PC-9 (cell line): ENCODE measurements around the gene RNF17. TPM values are rescaled to one million over a fixed set of nuclear protein-coding genes. Genes with fewer than 3 reads are reported as not detected.

Source experiments
- BruUV-seq: library from RNA; stranded (reverse); fragments of 400-500 nt; replicated peaks from 2 replicates; lab custom pipeline; 2021; lab: Mats Ljungman, UMichigan
- CTCF ChIA-PET: fragments of 300-600 bp; sonication (Branson Sonifier 250); formaldehyde crosslinking; loops from one replicate; lab custom pipeline; 2022; ENCODE audit warnings: antibody characterized with exemption; lab: Charles Lee
- POLR2A ChIA-PET: fragments of 300-600 bp; sonication (Branson Sonifier 250); formaldehyde crosslinking; loops from one replicate; lab custom pipeline; 2022; ENCODE audit warnings: antibody characterized with exemption; ENCODE audit not compliant: unreplicated experiment; lab: Charles Lee
- DNase-seq, 2 experiments: peaks; one replicate each; pipeline versions ENCODE4 v3.0.0 to v3.0.0-alpha.2; 2015 to 2022; ENCODE audit warnings: mixed read lengths in 1 of 2
- H2AFZ ChIP-seq: fragments of 200-600 bp; sonication (generic); 2 replicates; pipeline ENCODE4 v1.8.1; 2017; ENCODE audit warnings: antibody characterized with exemption
- H3F3A ChIP-seq: fragments of 200-600 bp; sonication (generic); 2 replicates; pipeline ENCODE4 v1.8.1; 2017; ENCODE audit warnings: antibody characterized with exemption, mild to moderate bottlenecking, low read depth; ENCODE audit not compliant: insufficient read depth
- H3K27ac ChIP-seq: fragments of 200-600 bp; sonication (generic); 2 replicates; pipeline ENCODE4 v1.6.1; 2016; ENCODE audit warnings: mixed run types
- H3K27me3 ChIP-seq: fragments of 200-600 bp; sonication (generic); 2 replicates; pipeline ENCODE4 v1.6.1; 2016; ENCODE audit warnings: low read depth, mixed run types; ENCODE audit not compliant: insufficient read depth
- H3K36me3 ChIP-seq: fragments of 200-600 bp; sonication (generic); 2 replicates; pipeline ENCODE4 v1.6.1; 2016; ENCODE audit warnings: low read depth, mixed run types
- H3K4me1 ChIP-seq: fragments of 200-600 bp; sonication (generic); replicated peaks from 2 replicates; pipeline ENCODE4 v1.6.1; 2016; ENCODE audit warnings: mixed run types; ENCODE audit not compliant: insufficient read depth
- H3K4me2 ChIP-seq: fragments of 200-600 bp; sonication (generic); 2 replicates; pipeline ENCODE4 v1.6.1; 2017; ENCODE audit warnings: mixed run types
- H3K4me3 ChIP-seq: fragments of 200-600 bp; sonication (generic); 2 replicates; pipeline ENCODE4 v1.6.1; 2016; ENCODE audit warnings: mixed run types
- H3K79me2 ChIP-seq: fragments of 200-600 bp; sonication (generic); 2 replicates; pipeline ENCODE4 v1.6.1; 2017; ENCODE audit warnings: low read depth, mixed run types
- H3K9me2 ChIP-seq: fragments of 200-600 bp; sonication (generic); 2 replicates; pipeline ENCODE4 v1.8.1; 2017; ENCODE audit warnings: mild to moderate bottlenecking; ENCODE audit not compliant: insufficient read depth
- H3K9me3 ChIP-seq: fragments of 200-600 bp; sonication (generic); 2 replicates; pipeline ENCODE4 v1.8.1; 2016; ENCODE audit warnings: low read depth; ENCODE audit not compliant: insufficient read depth
- H4K20me1 ChIP-seq: fragments of 200-600 bp; sonication (generic); 2 replicates; pipeline ENCODE4 v1.8.1; 2017; ENCODE audit not compliant: insufficient read depth
- CTCF ChIP-seq: fragments of 200-600 bp; sonication (generic); conservative IDR thresholded peaks from 2 replicates; pipeline ENCODE4 v1.6.1; 2017; ENCODE audit warnings: mixed run types, antibody characterized with exemption, mild to moderate bottlenecking, moderate library complexity
- EZH2 ChIP-seq: fragments of 200-600 bp; sonication (generic); IDR thresholded peaks from 2 replicates; pipeline ENCODE4 v1.8.0; 2017; ENCODE audit warnings: antibody characterized with exemption, low read depth
- intact Hi-C: fragments of 100-400 bp; cut with micrococcal nuclease; formaldehyde crosslinking; loops from one replicate; pipeline ENCODE4 v1.10.0; 2022; ENCODE audit not compliant: unreplicated experiment
- total RNA-seq: library from RNA; stranded (reverse); gene quantifications from 2 replicates; pipeline ENCODE4 v1.2.3, GENCODE V29; 2021

RNF17 gene
- total RNA-seq, 1 experiment from 2014 or later: not detected

- POLR2A ChIA-PET: no interaction called here
- TF ChIP-seq EZH2: no peak
- TF ChIP-seq CTCF: no peak
- BruUV-seq: no TSS peak
- no peak for DNase-seq
- H4K20me1 ChIP-seq: no peaks in the 10 kb centered on the region; the same call in 1 of the 2 replicates
- H3K79me2 ChIP-seq: no peaks in the 10 kb centered on the region
- CTCF ChIA-PET: no interaction called here
- H3K27ac ChIP-seq: no peak overlapping the region
- no peak overlapping the region for H3K4me3 ChIP-seq
- H3K36me3 ChIP-seq: no peaks in the 10 kb centered on the region
- 0 out of 2 replicates have a peak, but pooled peaks cover 2% of the 10 kb centered on the region for H3K9me2 ChIP-seq
- H3K27me3 ChIP-seq: peaks cover 4% of the 10 kb centered on the region; the same call in 1 of the 2 replicates
- intact Hi-C loops: no loop called here
- H3K4me2 ChIP-seq: no peak overlapping the region
- no peaks in the 10 kb centered on the region; the same call in 1 of the 2 replicates for H3K9me3 ChIP-seq
- H3F3A ChIP-seq: no peaks in the 10 kb centered on the region
- no peak overlapping the region for H2AFZ ChIP-seq
- no peaks in the 10 kb centered on the region for H3K4me1 ChIP-seq
Observed at GRCh38 chr13:24875566-24875965, 111.6 kb downstream of the RNF17 start.

GRCh38 chr13:24877531-24877930 is 113.6 kb downstream of the RNF17 start:
- no peak for DNase-seq
- Histone ChIP-seq H3K79me2 (no peaks in the 10 kb centered on the region), H3F3A (no peaks in the 10 kb centered on the region), H3K27ac (no peak overlapping the region), H3K36me3 (no peaks in the 10 kb centered on the region), H3K4me1 (no peaks in the 10 kb centered on the region), H4K20me1 (no peaks in the 10 kb centered on the region; the same call in 1 of the 2 replicates), H3K4me2 (no peak overlapping the region), H2AFZ (no peak overlapping the region), H3K27me3 (peaks cover 4% of the 10 kb centered on the region; the same call in 1 of the 2 replicates), H3K9me3 (no peaks in the 10 kb centered on the region; the same call in 1 of the 2 replicates), H3K4me3 (no peak overlapping the region), H3K9me2 (0 out of 2 replicates have a peak, but pooled peaks cover 2% of the 10 kb centered on the region)
- ChIA-PET CTCF (no interaction called here), POLR2A (no interaction called here)
- TF ChIP-seq CTCF: no peak
- no peak for TF ChIP-seq EZH2
- intact Hi-C loops: no loop called here
- no TSS peak for BruUV-seq

- Histone ChIP-seq H4K20me1 (no peaks in the 10 kb centered on the region; the same call in 1 of the 2 replicates), H3K9me2 (0 out of 2 replicates have a peak, but pooled peaks cover 2% of the 10 kb centered on the region), H3K4me2 (no peak overlapping the region), H3K4me3 (no peak overlapping the region), H3K4me1 (no peaks in the 10 kb centered on the region), H3K36me3 (no peaks in the 10 kb centered on the region), H3K27me3 (peaks cover 3% of the 10 kb centered on the region; the same call in 1 of the 2 replicates), H2AFZ (no peak overlapping the region), H3F3A (no peaks in the 10 kb centered on the region), H3K9me3 (no peaks in the 10 kb centered on the region; the same call in 1 of the 2 replicates), H3K79me2 (no peaks in the 10 kb centered on the region), H3K27ac (no peak overlapping the region)
- no peak for TF ChIP-seq EZH2
- TF ChIP-seq CTCF: no peak
- BruUV-seq: no TSS peak
- intact Hi-C loops: no loop called here
- DNase-seq: no peak
- ChIA-PET CTCF (no interaction called here), POLR2A (no interaction called here)
Observed at GRCh38 chr13:24878340-24878739, 114.4 kb downstream of the RNF17 start.
